A673 (cell line): Measurements from ENCODE around the gene SLC25A34.

Experiments
- CTCF ChIP-seq: fragments of 300-800, 200-600 bp; sonication (generic); conservative IDR thresholded peaks from 2 replicates; pipeline ENCODE4 v1.5.1; 2017; ENCODE audit warnings: low read depth, mild to moderate bottlenecking, antibody characterized with exemption, low read length, moderate library complexity, mixed read lengths
- EZH2 ChIP-seq: fragments of 200-600 bp; sonication (generic); IDR thresholded peaks from 2 replicates; pipeline ENCODE4 v1.6.1; 2017; ENCODE audit warnings: borderline replicate concordance, low read depth, mild to moderate bottlenecking, mixed read lengths, antibody characterized with exemption, low read length; ENCODE audit not compliant: poor library complexity, severe bottlenecking

- TF ChIP-seq CTCF: no peak
- no peak for TF ChIP-seq EZH2
Observed at GRCh38 chr1:15748690-15749398, 12.8 kb downstream of the SLC25A34 start.
